ENCODE results near the gene SMG6.

GRCh38 chr17:2175294-2175628 lies 128.3 kb downstream of the SMG6 start:
- TF ChIP-seq, protein P1, sequence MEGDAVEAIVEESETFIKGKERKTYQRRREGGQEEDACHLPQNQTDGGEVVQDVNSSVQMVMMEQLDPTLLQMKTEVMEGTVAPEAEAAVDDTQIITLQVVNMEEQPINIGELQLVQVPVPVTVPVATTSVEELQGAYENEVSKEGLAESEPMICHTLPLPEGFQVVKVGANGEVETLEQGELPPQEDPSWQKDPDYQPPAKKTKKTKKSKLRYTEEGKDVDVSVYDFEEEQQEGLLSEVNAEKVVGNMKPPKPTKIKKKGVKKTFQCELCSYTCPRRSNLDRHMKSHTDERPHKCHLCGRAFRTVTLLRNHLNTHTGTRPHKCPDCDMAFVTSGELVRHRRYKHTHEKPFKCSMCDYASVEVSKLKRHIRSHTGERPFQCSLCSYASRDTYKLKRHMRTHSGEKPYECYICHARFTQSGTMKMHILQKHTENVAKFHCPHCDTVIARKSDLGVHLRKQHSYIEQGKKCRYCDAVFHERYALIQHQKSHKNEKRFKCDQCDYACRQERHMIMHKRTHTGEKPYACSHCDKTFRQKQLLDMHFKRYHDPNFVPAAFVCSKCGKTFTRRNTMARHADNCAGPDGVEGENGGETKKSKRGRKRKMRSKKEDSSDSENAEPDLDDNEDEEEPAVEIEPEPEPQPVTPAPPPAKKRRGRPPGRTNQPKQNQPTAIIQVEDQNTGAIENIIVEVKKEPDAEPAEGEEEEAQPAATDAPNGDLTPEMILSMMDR (IDR thresholded peaks at IDR 0.05): no peak
- no peak for TF ChIP-seq POLR2AphosphoS5 (IDR thresholded peaks at IDR 0.05)

Data from sigmoid colon (tissue), 4 donors.